ENCODE measurements around the gene TMPO. TPM values are rescaled to one million over a fixed set of nuclear protein-coding genes. Genes with fewer than 3 reads are reported as not detected.

The TMPO gene
- total RNA-seq, 4 donors from 2014 or later, result 27.6 to 47.1 (median 37.7) TPM

DNA sequence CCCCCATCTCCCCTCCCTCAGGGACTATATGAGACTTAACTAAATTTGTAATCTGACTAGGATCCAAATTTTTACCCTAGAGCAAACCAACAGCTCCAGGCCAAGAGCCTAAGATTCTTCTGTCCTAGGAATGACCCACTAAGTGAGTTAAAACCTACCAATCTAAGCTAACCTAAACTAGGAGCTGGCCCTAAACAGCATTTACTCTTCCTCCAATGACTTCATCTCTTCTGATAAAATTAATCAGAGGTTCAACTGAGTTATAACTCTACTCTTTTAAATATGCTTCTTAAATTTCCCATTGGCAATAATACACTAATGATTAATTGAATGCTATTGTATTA, 39.9 kb upstream of the TMPO start:
- TF ChIP-seq, protein P1, sequence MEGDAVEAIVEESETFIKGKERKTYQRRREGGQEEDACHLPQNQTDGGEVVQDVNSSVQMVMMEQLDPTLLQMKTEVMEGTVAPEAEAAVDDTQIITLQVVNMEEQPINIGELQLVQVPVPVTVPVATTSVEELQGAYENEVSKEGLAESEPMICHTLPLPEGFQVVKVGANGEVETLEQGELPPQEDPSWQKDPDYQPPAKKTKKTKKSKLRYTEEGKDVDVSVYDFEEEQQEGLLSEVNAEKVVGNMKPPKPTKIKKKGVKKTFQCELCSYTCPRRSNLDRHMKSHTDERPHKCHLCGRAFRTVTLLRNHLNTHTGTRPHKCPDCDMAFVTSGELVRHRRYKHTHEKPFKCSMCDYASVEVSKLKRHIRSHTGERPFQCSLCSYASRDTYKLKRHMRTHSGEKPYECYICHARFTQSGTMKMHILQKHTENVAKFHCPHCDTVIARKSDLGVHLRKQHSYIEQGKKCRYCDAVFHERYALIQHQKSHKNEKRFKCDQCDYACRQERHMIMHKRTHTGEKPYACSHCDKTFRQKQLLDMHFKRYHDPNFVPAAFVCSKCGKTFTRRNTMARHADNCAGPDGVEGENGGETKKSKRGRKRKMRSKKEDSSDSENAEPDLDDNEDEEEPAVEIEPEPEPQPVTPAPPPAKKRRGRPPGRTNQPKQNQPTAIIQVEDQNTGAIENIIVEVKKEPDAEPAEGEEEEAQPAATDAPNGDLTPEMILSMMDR (IDR thresholded peaks at IDR 0.05; ENCODE audit: low read depth), result no peak

- TF ChIP-seq, protein P1 (IDR thresholded peaks at IDR 0.05; ENCODE audit: low read depth), result no peak
Observed at GRCh38 chr12:98478606-98479005, 36.8 kb upstream of the TMPO start.

DNA sequence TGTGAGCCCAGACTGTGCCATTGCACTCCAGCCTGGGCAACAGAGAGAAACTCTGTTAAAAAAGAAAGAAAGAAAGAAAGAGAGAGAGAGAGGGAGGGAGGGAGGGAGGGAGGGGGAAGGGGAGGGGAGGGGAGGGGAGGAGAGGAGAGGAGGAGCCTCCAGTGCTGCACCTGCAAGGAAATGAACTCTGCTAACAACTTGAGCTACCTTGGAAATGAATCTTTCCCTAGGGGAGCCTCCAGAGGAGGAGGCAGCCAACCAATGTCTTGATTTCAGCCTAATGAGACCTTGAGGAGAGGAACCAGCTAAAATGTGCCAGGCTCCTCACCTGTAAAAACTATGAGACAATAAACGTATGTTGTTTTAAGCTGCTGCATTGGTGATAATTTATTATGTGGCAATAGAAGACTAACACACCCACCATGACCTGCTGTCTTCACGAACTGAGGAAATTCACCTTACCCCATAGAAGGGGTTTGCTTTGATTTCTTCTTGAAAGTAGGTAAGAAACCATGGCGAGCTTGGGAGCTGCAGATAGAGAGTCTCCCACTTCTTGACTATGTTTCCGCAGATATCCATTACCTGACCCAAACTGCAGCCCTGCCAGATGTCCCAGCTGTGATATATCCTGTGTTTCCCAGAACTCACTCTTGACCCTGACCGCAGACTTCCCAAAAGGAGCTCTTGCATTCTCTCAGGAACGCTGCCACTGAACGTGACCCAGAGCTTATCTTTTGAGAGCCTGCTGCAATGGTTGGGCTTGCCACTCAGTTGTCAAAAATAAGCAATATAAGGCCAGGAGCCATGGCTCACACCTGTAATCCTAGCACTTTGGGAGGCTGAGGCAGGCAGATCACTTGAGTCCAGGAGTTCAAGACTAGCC, 31.5 kb upstream of the TMPO start:
- TF ChIP-seq, protein P1 (IDR thresholded peaks at IDR 0.05; ENCODE audit: low read depth), result no peak

DNA sequence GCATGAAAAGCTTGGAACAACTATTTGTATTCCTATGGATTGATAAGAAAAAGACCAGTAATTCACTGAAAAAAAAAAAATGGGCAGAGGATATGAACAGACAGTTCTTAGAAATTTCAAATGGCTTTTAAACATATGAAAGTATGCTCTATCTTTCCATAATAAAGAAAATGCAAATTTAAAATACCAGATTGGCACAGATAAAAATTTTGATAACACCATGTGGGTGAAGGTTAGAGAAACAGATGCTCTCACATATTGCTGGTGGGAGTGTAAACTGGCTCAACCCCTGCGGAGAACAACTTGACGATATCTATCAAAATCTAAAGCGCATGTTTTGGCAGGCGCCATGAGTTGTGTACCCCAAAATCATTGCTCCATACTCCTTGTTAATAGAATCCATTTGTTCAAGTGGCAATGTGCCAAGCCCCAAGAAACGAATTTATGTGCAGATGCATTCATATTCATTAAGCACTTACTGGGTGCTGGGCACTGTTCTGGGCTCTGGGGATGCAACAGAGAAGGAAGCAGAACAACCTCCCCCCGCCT, 29.5 kb upstream of the TMPO start:
- TF ChIP-seq, protein P1 (IDR thresholded peaks at IDR 0.05; ENCODE audit: low read depth), result no peak

DNA sequence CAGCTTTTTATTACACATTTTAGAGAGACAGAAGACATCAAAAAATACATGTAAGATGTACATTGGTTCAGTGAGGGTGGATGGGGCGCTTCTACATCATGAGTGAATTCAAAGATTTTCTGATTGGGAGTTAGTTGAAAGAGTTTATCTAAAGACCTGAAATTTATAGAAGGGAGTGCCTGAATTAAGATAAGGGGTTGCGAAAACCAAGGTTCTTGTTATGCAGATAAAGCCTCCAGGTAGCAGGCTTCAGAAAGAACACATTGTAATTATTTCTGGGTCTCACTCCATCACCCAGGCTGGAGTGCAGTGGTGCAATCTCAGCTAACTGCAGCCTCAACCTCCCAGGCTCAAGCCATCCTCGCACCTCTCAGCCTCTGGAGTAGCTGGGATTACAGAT, 26.2 kb upstream of the TMPO start:
- TF ChIP-seq, protein P1 (IDR thresholded peaks at IDR 0.05; ENCODE audit: low read depth), result no peak

DNA sequence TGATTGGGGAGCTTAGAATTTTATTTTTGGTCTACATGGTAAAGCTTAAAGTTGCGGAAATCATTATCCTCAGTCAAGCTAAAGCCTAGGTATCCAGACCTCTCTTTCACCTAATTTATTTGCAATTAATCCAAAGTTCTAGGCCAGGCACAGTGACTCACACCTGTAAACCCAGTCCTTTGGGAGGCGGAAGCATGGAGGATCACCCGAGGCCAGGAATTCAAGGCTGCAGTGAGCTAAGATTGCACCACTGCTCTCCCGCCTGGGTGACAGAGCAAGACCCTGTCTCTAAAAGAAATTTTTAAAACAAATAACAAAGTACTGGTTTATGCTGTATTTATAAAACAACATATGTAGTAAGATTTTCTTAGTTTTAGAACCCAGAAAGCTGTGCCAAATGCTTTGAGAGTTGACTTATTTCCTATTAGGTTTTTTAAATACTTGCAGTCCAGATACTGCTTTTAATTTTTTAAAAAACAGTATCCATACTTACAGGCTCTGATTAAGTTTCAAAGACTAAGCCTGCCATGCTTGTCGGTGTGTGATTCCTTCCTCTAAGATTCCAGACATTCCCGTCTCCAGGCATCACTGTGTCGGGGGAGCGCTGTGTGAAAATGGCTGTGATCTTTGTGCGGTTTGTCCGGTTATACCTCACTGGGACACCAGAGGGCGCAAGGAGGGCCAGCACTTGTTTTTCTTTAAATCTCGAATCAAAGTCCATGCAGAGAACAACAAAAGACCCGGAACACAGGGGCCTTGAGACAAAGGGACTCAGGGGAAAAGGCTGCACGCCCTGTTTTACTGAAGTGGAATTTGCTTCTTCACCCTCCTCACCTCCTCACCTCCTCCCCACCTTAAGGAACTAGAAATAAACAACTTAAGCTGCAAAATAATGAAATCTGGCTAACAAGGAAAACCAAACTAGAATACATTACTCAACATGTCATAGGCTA, 24.6 kb upstream of the TMPO start:
- TF ChIP-seq, protein P1 (IDR thresholded peaks at IDR 0.05; ENCODE audit: low read depth), result no peak
